Hepatocyte (in vitro differentiated cells): ENCODE results near the gene KRT85. TPM values are rescaled to one million over a fixed set of nuclear protein-coding genes. Genes with fewer than 3 reads are reported as not detected.

Experiments used
- DNase-seq: peaks from one replicate; pipeline ENCODE4 v3.0.0-alpha.2; 2016; ENCODE audit warnings: low spot score
- H2AFZ ChIP-seq: fragments of 200-600 bp; sonication (generic); 2 replicates; pipeline ENCODE4 v1.6.0; 2016; ENCODE audit warnings: antibody characterized with exemption, mild to moderate bottlenecking
- H3K27ac ChIP-seq: fragments of 200-600 bp; sonication (generic); 2 replicates; pipeline ENCODE4 v1.5.1; 2016; ENCODE audit warnings: mild to moderate bottlenecking
- H3K27me3 ChIP-seq: fragments of 200-600 bp; sonication (generic); 2 replicates; pipeline ENCODE4 v1.6.1; 2016
- H3K36me3 ChIP-seq: fragments of 200-600 bp; sonication (generic); replicated peaks from 2 replicates; pipeline ENCODE4 v1.5.1; 2016; ENCODE audit warnings: low read depth; ENCODE audit not compliant: insufficient read depth
- H3K4me1 ChIP-seq: fragments of 200-600 bp; sonication (generic); 2 replicates; pipeline ENCODE4 v1.5.1; 2016; ENCODE audit warnings: mild to moderate bottlenecking, moderate library complexity; ENCODE audit not compliant: insufficient read depth
- H3K4me2 ChIP-seq: fragments of 200-600 bp; sonication (generic); 2 replicates; pipeline ENCODE4 v1.6.0; 2016
- H3K4me3 ChIP-seq: fragments of 200-600 bp; sonication (generic); 2 replicates; pipeline ENCODE4 v1.5.1; 2016; ENCODE audit warnings: mild to moderate bottlenecking
- H3K79me2 ChIP-seq: fragments of 200-600 bp; sonication (generic); 2 replicates; pipeline ENCODE4 v1.6.0; 2017; ENCODE audit warnings: mild to moderate bottlenecking
- H3K9me2 ChIP-seq: fragments of 200-600 bp; sonication (generic); replicated peaks from 2 replicates; pipeline ENCODE4 v1.6.0; 2017; ENCODE audit warnings: mild to moderate bottlenecking; ENCODE audit not compliant: insufficient read depth
- H3K9me3 ChIP-seq: fragments of 200-600 bp; sonication (generic); 2 replicates; pipeline ENCODE4 v1.5.1; 2016; ENCODE audit warnings: low read depth, mild to moderate bottlenecking
- H4K20me1 ChIP-seq: fragments of 200-600 bp; sonication (generic); 2 replicates; pipeline ENCODE4 v1.6.0; 2016; ENCODE audit warnings: mild to moderate bottlenecking; ENCODE audit not compliant: insufficient read depth, poor library complexity, severe bottlenecking
- CTCF ChIP-seq: fragments of 200-600 bp; sonication (generic); IDR thresholded peaks from 2 replicates; pipeline ENCODE4 v1.5.1; 2016; ENCODE audit warnings: antibody characterized with exemption, mild to moderate bottlenecking; ENCODE audit not compliant: poor library complexity
- EZH2 ChIP-seq: fragments of 200-600 bp; sonication (generic); IDR thresholded peaks from 2 replicates; pipeline ENCODE4 v1.6.1; 2016; ENCODE audit warnings: antibody characterized with exemption, mild to moderate bottlenecking, borderline replicate concordance
- EZH2phosphoT487 ChIP-seq: fragments of 200-600 bp; sonication (generic); IDR thresholded peaks from one replicate; pipeline ENCODE4 v1.6.1; 2018; ENCODE audit warnings: antibody characterized with exemption, mild to moderate bottlenecking, low read depth, moderate library complexity; ENCODE audit not compliant: unreplicated experiment, severe bottlenecking
- WGBS: methylation state at CpG from one replicate; pipeline ENCODE4 v1.1.6; 2016; ENCODE audit warnings: low lambda C conversion rate; ENCODE audit errors: missing lambda C conversion rate; 5-methylcytosine and 5-hydroxymethylcytosine counted together
- polyA plus RNA-seq: library from polyadenylated mRNA; unstranded; fragments of >200 nt; fragmentation: Nextera tagmentation; extraction: Ambion mirVana; gene quantifications from 2 replicates; pipeline ENCODE4 v1.2.1, GENCODE V29; 2016
- total RNA-seq: library from RNA; depleted of rRNA; stranded (reverse); fragments of >200 nt; gene quantifications from 2 replicates; pipeline ENCODE4 v1.2.3, GENCODE V29; 2014

KRT85 gene
- total and polyA plus RNA-seq, 2 experiments from 2014 or later, result not detected

DNA sequence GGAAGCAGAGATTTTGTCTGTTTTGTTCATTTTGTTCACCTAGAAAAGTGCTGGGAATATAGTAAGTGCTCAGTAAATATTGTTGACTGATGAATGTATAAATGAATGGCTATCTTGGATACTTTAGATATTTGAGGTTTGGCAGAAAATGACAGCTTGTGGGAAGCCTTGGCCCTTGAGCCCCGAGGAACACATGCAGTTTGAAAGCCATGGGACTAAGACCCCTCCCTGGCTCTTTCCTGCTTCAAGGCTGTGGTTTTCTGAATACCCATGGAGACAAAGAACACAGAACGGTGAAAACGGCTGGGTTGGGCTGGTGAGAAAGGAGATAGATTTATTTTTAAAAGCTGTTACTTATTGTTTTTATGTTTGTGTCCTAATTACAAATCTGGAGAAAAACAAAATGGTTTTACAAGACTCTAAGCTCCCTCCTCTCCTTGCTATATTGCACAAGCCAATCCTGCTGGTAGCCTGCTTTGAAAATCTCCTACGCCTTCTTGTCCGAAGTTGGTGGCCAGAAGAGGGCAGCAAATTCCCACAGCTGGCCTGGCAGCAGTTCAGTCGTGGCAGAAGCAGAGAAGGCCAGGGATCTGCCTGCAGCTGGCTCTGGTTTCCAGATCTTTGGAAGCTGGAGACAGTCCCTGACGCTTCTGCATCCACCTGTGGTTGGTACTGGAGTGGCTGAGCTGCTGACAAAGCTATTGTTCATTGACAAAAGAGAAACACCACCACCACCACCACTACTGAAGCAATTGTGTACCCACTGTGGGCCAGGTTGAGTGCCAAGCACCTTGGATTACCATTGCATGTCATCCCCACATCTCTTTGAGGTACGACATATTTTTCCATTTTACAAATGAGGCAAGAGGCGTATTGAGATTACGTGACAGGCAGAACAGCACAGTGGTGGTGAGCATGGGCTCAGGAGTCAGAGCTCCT lies 5.2 kb upstream of the KRT85 start:
- Histone ChIP-seq H3K9me3 (no peaks in the 10 kb centered on the region), H3K27ac (no peak overlapping the region), H3K9me2 (no peaks in the 10 kb centered on the region), H4K20me1 (no peaks in the 10 kb centered on the region), H3K27me3 (peaks cover 3% of the 10 kb centered on the region), H2AFZ (no peak overlapping the region), H3K79me2 (no peaks in the 10 kb centered on the region), H3K4me3 (no peak overlapping the region), H3K4me1 (peaks cover 3% of the 10 kb centered on the region), H3K36me3 (no peaks in the 10 kb centered on the region), H3K4me2 (no peak overlapping the region)
- TF ChIP-seq EZH2 (no peak), CTCF (peak; percentile 96)
- 44% methylated on average over 10 of the region's 10 CpGs for WGBS
- DNase-seq, result peak; percentile 92

GRCh38 chr12:52371716-52372115 lies 4.4 kb upstream of the KRT85 start:
- Histone ChIP-seq H3K79me2 (no peaks in the 10 kb centered on the region), H2AFZ (no peak overlapping the region), H3K4me1 (peaks cover 3% of the 10 kb centered on the region), H3K27me3 (peaks cover 3% of the 10 kb centered on the region), H3K4me3 (no peak overlapping the region), H3K9me2 (no peaks in the 10 kb centered on the region), H3K4me2 (no peak overlapping the region), H3K27ac (no peak overlapping the region), H3K36me3 (no peaks in the 10 kb centered on the region), H3K9me3 (no peaks in the 10 kb centered on the region), H4K20me1 (no peaks in the 10 kb centered on the region)
- TF ChIP-seq EZH2 (no peak), EZH2phosphoT487 (no peak), CTCF (no peak)
- DNase-seq, result no peak
- WGBS, result 80% methylated on average over 3 of the region's 3 CpGs

GRCh38 chr12:52370926-52371608 lies 3.8 kb upstream of the KRT85 start:
- Histone ChIP-seq H3K79me2 (no peaks in the 10 kb centered on the region), H3K27me3 (peaks cover 3% of the 10 kb centered on the region), H3K4me3 (no peak overlapping the region), H3K4me2 (no peak overlapping the region), H3K27ac (no peak overlapping the region), H2AFZ (no peak overlapping the region), H3K4me1 (peaks cover 3% of the 10 kb centered on the region), H3K36me3 (no peaks in the 10 kb centered on the region), H3K9me3 (no peaks in the 10 kb centered on the region), H3K9me2 (no peaks in the 10 kb centered on the region), H4K20me1 (no peaks in the 10 kb centered on the region)
- peak; percentile 30 for DNase-seq
- TF ChIP-seq CTCF (no peak), EZH2phosphoT487 (no peak), EZH2 (no peak)
- WGBS, result 77% methylated on average over 12 of the region's 12 CpGs
